Measurements from ENCODE around the gene DHX34.
"Not testable (repeated sequence)": the region's sequence is repeated elsewhere in the genome, so short reads cannot be mapped to it uniquely, and the experiment has no call there.

The DHX34 gene

DNA sequence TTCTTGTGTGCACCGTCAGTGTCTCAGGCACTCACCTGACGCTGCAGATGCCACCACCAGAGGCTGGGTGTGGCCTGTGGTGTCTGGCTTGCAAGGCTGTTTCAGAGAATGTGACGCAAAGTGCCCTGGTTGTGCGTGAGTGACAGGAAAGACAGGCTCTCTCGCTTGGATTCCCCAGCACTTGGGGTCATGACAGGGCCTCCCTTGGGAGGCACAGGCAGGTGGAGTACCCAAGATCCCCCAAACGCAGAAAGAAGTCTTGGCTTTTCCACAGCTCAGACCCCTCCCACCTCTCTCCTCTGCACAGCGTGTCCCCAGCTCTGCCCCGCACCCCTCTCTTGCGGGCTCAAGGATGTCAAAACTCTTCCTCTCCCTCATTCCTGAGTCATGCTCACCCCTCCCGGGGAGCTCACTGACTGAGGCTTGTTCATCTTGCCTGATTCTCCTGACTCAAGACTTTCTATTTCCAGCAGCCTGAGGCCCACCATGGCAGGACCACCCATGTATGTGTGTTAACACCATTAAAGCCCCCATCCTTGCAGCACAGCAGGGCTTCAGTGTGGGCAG is 21.0 kb downstream of the DHX34 start:
- DNase-seq (ENCODE audit: low read depth in 2 of 2) = peak; percentile 32 to 33

DNA sequence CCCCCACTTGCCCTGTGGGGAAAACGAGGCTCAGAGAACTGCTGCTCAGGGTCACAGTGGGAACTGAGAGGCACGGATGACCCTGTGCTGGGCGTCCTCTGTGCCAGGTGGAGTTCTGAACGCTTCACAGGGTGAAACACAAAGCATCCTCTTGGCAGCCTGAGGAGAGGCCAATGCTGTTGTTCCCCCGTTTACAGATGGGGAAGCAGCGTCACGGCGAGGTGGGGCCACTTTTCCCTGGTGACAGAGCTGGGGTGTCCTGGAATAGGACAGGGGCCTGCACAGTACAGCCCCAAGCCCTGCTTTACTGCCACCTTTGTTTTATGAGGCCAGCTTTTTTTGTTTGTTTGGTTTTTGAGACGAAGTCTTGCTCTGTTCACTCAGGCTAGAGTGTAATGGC is 22.1 kb downstream of the DHX34 start:
- no peak for DNase-seq (ENCODE audit: low read depth in 2 of 2)

DNA sequence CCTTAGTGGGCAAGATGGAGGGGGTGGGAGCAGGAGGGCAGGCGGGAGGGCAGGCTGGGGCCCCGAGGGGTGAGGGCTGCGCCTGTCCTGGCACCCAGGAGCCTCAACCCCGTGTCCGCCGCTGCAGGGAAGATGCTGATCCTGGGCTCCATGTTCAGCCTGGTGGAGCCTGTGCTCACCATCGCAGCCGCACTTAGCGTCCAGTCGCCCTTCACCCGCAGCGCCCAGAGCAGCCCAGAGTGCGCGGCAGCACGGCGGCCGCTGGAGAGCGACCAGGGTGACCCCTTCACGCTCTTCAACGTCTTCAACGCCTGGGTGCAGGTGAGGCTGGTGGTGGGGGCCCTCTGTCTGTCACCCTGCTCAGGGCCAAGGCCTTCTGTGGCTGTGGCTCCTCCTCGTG is 23.5 kb downstream of the DHX34 start:
- DNase-seq (ENCODE audit: low read depth in 2 of 2) = no peak

DNA sequence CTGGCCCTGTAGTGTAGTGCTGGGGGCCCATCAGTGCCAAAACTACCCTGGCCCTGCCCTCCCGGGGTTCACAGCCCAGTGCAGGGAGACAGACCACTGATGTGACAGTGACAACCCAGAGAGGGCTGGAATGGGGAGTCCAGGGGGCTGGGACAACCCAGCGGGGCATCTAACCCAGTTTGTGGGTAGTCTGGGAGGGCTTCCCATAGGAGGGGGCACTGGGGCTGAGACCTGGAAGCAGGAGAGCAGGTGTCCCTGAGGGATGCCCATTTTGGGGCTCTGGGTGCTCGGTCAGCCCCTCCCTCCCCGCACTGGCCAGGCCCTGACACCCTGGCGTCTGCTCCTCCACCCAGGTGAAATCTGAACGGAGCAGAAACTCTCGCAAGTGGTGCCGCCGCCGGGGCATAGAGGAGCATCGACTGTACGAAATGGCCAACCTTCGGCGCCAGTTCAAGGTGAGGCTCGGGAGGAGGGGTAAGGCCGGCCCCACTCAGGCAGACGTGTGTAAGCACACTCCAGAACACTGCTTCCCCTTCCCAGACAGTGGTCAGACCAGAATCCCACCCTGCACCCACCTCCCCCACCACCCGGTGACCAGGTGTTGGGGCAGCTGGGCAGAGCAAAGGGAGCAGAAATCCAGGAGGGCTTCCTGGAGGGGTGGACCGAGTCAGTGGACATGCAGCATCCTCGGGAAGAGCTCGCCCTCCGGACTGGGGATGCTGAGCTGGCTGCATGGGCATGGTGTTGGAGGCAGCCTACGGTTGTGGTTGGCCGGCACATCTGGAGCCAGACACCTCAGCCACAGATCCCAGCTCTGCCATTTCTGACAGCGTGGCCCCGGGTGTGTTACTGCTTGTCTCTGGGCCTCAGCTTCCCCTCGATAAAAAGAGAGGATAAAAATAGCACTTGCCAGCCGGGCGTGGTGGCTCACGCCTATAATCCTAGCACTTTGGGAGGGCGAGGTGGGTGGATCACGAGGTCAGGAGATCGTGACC is 24.4 kb downstream of the DHX34 start:
- no peak for DNase-seq (ENCODE audit: low read depth in 2 of 2)

GRCh38 chr19:47374876-47375693 is 26.0 kb downstream of the DHX34 start:
- no peak for DNase-seq (ENCODE audit: low read depth in 2 of 2)

DNA sequence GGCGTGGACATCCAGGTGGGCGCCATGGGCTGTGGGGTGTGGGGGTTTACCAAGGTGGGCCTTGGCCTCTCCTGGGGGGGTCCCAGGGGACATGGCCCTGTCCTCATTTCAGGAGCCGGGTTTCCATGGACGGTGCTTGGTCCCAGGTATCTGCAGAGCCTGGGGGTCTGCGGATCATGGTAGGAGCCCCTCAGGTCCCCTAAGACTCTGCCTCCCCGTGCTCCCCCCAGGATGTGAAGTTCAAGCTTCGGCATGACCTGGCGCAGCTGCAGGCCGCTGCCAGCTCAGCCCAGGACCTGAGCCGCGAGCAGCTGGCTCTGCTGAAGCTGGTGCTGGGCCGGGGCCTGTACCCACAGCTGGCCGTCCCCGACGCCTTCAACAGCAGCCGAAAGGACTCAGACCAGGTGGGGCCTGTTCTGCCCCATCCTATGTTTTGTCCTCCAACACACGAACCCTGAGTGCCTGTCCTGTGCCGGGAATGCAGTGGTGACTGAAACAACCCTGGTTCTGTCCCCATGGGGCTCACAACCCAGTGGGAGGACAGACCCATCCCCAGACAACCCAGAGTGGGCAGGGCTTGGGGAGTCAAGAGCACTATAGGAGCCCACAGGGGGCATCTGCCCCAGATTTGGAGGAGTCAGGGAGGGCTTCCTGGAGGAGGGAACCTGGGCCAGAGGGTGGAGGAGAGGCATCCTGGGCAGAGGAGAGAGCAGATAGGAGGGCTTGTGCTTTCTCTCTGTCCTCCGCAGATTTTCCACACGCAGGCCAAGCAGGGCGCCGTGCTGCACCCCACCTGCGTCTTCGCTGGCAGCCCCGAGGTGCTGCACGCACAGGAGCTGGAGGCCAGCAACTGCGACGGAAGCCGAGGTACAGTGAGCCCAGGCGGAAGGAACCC is 26.8 kb downstream of the DHX34 start:
- no peak for DNase-seq (ENCODE audit: low read depth in 2 of 2)

DNA sequence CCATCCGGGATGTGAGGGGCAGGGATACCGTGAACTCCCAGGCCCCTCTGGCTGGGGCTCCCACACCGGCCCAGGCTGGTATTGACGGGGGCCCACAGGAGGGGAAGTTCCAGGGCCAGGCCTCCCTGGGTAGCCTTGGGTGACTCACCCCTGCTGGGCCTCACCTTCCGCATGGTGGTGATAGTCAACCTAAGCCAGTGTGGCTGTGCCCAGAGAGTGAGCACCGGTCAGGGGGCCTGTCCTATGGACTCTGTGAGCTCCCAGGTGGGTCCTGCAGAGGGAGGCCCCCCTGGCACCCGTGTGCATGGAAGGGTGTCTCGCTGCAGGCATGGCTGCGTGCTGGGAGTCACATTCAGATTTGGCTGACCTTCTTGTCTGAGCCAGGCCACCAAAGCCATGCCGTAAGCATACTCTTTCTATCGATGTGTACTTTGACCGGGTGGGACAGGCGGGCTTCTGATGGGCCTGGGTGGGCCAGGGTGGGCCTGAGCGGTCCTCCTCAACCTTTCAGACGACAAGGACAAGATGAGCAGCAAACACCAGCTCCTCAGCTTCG is 27.6 kb downstream of the DHX34 start:
- DNase-seq (ENCODE audit: low read depth in 2 of 2) = no peak

DNA sequence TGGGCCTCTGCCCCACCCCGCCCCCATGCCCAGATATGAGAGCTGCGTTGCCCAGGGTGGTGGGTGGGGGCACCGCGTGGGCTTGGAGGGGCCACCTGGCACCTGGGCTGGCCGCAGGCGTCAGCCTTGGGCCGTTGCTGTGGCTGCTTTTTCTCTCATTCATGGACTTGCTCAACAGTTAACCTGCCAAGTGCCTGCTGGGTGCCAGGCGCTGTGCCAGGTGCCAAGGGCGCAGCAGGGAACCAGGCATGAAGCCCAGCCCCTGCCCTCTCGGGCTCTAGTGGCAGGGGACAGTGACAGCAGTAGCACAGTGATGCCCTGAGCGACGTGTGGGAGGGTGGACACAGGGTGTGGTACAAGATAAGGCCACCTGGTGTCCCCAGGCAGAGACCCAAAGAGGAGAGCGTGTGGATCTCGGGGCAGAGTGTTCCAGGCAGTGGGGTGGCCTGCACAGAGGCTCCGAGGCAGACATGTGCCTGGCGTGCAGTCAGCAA is 28.1 kb downstream of the DHX34 start:
- no peak for DNase-seq (ENCODE audit: low read depth in 2 of 2)

DNA sequence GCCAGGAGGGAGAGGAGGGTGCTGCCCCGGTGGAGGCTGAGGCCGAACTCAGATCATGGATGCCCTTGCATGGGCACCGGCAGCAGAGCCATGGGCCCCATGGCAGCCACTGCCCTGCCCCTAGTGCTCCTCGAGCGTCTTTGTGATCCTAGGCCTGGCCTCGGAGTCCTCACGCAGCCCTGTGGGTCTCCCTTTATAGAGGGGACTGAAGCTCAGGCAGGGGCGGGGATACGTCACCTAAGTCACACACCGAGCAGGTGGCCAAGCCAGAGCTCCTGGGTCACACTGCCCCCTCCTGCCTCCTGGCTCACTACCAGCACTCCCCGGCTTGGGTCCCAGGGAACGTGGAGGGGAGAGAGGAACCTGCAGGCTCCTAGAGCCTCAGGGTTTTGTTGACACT is 28.7 kb downstream of the DHX34 start:
- DNase-seq (ENCODE audit: low read depth in 2 of 2) = no peak

DNA sequence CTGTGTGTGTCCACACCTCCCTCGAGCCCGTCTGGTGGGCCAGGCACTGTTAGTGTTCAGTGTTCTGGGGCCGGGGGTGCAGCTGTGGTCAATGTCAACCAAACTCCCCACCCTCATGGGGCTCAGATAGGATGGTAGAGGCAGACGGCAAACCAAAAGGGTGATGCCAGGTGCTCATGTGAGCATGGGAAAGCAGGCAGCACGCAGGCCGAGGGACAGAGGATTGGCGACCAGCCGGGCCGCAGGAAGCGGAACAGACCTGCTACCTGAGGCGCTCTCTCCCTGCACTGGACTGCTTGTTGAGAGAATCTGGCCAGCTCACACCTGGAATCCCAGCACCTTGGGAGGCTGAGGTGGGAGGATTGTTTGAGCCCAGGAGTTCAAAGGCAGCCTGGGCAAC is 29.1 kb downstream of the DHX34 start:
- DNase-seq (ENCODE audit: low read depth in 2 of 2) = no peak

DNA sequence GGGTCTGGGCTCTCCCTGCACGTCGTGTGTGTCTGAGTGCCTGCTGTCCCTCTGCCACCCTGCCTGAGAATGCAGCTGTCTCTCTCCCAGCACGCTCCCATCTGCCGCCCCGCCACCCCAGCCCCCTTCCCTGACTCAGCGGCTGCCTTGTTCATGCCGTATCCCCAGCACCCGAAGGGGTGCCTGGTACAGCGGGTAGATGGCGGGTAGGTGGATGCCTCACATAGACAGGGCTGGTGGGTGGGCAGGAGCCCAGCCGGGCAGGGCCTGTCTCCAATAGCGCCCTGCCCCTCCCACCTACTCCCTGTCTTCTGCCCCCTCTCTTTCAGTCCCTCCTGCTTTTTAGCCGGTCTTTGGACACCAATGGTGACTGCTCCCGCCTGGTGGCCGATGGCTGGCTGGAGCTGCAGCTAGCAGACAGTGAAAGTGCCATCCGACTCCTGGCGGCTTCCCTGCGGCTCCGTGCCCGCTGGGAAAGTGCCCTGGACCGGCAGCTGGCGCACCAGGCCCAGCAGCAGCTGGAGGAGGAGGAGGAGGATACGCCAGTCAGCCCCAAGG is 30.3 kb downstream of the DHX34 start:
- no peak for DNase-seq (ENCODE audit: low read depth in 2 of 2)

DNA sequence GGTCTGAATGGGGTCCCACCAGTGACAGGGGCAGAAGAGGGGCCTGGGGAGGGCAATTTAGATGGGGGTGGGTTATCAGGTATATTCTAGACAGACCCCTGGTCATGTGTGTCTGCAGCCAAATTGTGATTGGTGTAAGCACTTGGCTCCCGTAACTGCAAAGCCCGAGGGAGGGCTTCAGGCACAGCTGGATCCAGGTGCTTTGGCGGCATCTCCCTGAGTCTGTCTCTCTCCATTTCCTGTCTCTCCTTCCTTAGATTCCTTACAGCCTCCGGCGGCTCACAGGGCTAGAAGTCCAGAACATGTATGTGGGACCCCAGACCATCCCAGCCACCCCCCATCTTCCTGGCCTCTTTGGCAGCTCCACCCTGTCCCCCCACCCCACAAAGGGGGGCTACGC is 31.4 kb downstream of the DHX34 start:
- DNase-seq (ENCODE audit: low read depth in 2 of 2) = no peak

GRCh38 chr19:47381121-47381520 is 32.0 kb downstream of the DHX34 start:
- DNase-seq (ENCODE audit: low read depth in 2 of 2) = no peak

- no peak for DNase-seq (ENCODE audit: low read depth in 2 of 2)
Observed at GRCh38 chr19:47381653-47382279, 32.7 kb downstream of the DHX34 start.

DNA sequence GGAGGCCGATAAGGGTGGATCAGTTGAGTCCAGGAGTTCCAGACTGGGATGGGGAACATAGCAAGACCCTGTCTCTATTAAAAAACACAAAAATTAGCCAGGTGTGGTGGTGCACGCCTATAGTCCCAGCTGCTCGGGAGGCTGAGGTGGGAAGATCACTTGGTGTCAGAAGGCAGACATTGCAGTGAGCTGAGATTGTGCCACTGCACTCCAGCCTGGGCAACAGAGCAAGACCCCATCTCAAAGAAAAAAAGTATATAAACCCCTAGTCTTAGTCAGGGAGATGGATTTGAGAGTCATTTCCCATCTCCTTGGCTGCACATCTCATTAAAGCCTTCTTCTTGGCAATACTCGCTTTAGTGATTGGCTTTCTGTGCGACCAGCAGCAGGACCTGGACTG is 34.8 kb downstream of the DHX34 start:
- DNase-seq (ENCODE audit: low read depth in 2 of 2) = not testable (repeated sequence)

DNA sequence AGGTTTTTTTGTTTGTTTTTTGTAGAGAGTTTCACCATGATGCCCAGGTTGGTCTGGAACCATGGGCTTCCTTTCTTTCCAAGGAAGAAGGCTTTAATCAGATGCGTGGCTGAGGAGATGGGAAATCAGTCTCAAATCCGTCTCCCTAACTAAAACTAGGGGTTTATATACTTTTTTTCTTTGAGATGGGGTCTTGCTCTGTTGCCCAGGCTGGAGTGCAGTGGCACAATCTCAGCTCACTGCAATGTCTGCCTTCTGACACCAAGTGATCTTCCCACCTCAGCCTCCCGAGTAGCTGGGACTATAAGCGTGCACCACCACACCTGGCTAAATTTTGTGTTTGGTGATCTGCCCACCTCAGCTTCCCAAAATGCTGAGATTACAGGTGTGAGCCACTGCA is 35.4 kb downstream of the DHX34 start:
- DNase-seq (ENCODE audit: low read depth in 2 of 2) = not testable (repeated sequence)

DNA sequence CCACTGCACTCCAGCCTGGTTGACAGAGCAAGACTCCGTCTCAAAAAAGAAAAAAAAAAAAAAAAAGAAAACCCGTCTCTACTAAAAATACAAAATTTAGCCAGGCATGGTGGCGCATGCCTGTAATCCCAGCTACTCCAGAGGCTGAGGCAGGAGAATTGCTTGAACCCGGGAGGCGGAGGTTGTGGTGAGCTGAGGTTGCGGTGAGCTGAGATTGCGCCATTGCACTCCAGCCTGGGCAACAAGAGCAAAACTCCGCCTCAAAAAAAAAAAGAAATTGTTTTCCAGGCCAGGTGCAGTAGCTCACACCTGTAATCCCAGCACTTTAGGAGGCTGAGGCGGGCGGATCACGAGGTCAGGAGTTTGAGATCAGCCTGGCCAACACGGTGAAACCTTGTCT is 37.5 kb downstream of the DHX34 start:
- not testable (repeated sequence) for DNase-seq (ENCODE audit: low read depth in 2 of 2)

GRCh38 chr19:47387623-47388022 is 38.5 kb downstream of the DHX34 start:
- DNase-seq (ENCODE audit: low read depth in 2 of 2) = not testable (repeated sequence)

DNA sequence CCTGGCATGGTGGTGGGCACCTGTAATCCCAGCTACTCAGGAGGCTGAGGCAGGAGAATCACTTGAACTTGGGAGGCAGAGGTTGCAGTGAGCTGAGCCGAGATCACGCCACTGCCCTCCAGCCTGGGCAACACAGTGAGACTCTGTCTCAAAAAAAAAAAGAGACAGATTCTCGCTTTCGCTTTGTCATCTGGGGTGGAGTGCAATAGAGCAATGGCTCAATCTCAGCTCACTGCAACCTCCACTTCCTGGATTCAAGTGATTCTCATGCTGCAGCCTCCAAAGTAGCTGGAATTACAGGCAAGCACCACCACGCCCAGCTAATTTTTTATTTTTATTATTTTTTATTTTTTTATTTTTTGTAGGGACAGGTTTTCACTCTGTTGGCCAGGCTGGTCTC is 39.6 kb downstream of the DHX34 start:
- not testable (repeated sequence) for DNase-seq (ENCODE audit: low read depth in 2 of 2)

GRCh38 chr19:47389150-47389556 is 40.0 kb downstream of the DHX34 start:
- no peak for DNase-seq (ENCODE audit: low read depth in 2 of 2)
